Measurements from ENCODE around the gene MYCN. TPM values are rescaled to one million over a fixed set of nuclear protein-coding genes. Genes with fewer than 3 reads are reported as not detected.

The MYCN gene
- total RNA-seq, 6 experiments from 2014 or later = not detected

GRCh38 chr2:15916336-15916735 is 24.0 kb upstream of the MYCN start:
- Mint-ChIP-seq H3K27me3 (ENCODE audit: insufficient read depth) (no peaks in the 10 kb centered on the region), H3K27ac (no peak overlapping the region), H3K4me1 (ENCODE audit: low read depth) (no peaks in the 10 kb centered on the region), H3K4me3 (no peak overlapping the region), H3K36me3 (ENCODE audit: low read depth) (no peaks in the 10 kb centered on the region), H3K9me3 (peaks cover 47% of the 10 kb centered on the region)
- TF ChIP-seq CTCF (IDR thresholded peaks at IDR 0.05) = no peak
- DNase-seq = no peak

DNA sequence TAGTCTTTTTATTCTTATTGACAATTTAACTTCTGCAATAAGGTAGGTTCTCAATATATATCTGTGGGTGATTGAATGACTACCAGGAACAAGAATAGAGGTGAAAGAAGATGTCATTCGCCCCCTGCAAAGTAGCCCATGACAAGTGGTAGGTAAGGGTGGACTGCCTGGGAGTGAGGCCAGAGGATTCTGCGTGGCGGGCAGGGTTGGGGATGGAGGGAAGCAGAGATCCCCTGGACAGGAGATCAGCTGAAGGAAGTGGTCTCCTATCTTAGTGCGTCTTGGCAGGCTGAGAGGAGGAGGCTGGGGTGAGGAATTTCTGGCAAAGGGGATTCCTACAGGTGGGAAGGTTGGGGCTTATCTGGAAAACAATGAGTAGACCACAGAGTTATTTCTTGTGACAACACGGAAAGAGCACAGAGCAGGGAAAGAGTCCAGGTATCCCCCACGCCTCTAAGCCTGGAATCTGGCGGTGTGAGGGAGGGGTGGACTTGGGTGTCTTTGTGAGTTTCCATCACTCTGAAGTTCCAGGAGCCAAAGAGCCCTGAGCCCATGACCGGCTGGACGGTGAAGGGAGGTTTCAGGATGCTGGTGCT is 21.5 kb upstream of the MYCN start:
- Mint-ChIP-seq H3K36me3 (ENCODE audit: low read depth) (no peaks in the 10 kb centered on the region), H3K27ac (no peak overlapping the region), H3K27me3 (ENCODE audit: insufficient read depth) (peaks cover 2% of the 10 kb centered on the region; the same call in 1 of the 2 replicates), H3K4me3 (no peak overlapping the region), H3K4me1 (ENCODE audit: low read depth) (no peaks in the 10 kb centered on the region), H3K9me3 (peaks cover 39% of the 10 kb centered on the region)
- no peak for DNase-seq
- no peak for TF ChIP-seq CTCF (IDR thresholded peaks at IDR 0.05)

DNA sequence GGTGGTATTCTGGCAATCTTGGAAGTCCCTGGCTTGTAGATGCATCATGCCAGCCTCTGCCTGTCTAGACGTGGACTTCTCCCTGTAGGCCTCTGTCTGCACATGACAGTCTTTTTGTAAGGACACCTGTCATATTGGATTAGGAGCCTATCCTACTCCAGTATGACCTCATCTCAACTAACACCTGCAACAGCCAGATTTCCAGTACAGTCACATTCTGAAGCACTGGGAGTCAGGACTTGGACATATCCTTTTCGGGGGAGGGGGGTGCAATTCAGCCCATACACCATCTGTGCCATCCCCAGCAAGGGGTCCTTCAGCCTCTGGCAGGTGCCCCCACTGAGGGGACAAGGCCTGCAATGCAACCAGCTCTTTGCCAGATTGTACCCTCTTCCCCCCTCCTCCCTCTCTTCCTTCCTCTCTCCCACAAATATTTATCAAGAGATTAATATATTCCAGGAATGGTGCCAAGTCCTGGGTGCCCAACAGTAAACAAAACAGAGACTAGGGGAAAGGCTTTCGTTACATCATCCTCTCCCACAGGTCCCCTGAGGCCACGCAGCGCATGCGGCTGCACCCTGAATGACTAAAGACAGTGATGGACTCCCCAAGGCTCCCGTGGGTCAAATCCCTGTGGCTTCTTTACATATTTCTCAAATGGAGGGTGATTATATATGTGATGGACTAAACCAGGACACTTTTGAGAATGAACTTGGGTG is 20.5 kb upstream of the MYCN start:
- no peaks in the 10 kb centered on the region for H3K36me3 Mint-ChIP-seq (ENCODE audit: low read depth)
- DNase-seq = no peak
- H3K4me3 Mint-ChIP-seq = no peak overlapping the region
- TF ChIP-seq CTCF (IDR thresholded peaks at IDR 0.05) = no peak
- H3K4me1 Mint-ChIP-seq (ENCODE audit: low read depth) = no peaks in the 10 kb centered on the region
- no peak overlapping the region for H3K27ac Mint-ChIP-seq
- H3K9me3 Mint-ChIP-seq = peaks cover 34% of the 10 kb centered on the region
- H3K27me3 Mint-ChIP-seq (ENCODE audit: insufficient read depth) = peaks cover 2% of the 10 kb centered on the region; the same call in 1 of the 2 replicates

- H3K4me1 Mint-ChIP-seq (ENCODE audit: low read depth) = no peaks in the 10 kb centered on the region
- TF ChIP-seq CTCF (IDR thresholded peaks at IDR 0.05) = no peak
- DNase-seq = no peak
- no peak overlapping the region for H3K27ac Mint-ChIP-seq
- no peak overlapping the region for H3K4me3 Mint-ChIP-seq
- peaks cover 34% of the 10 kb centered on the region for H3K9me3 Mint-ChIP-seq
- H3K36me3 Mint-ChIP-seq (ENCODE audit: low read depth) = no peaks in the 10 kb centered on the region
- H3K27me3 Mint-ChIP-seq (ENCODE audit: insufficient read depth) = peaks cover 2% of the 10 kb centered on the region; the same call in 1 of the 2 replicates
Observed at GRCh38 chr2:15920696-15921095, 19.7 kb upstream of the MYCN start.

GRCh38 chr2:15923597-15923996 is 16.8 kb upstream of the MYCN start:
- no peak for DNase-seq
- H3K4me3 Mint-ChIP-seq = no peak overlapping the region
- peaks cover 29% of the 10 kb centered on the region for H3K9me3 Mint-ChIP-seq
- no peaks in the 10 kb centered on the region for H3K36me3 Mint-ChIP-seq (ENCODE audit: low read depth)
- H3K27me3 Mint-ChIP-seq (ENCODE audit: insufficient read depth) = peaks cover 2% of the 10 kb centered on the region; the same call in 1 of the 2 replicates
- no peak for TF ChIP-seq CTCF (IDR thresholded peaks at IDR 0.05)
- H3K4me1 Mint-ChIP-seq (ENCODE audit: low read depth) = no peaks in the 10 kb centered on the region
- H3K27ac Mint-ChIP-seq = no peak overlapping the region
